ENCODE results near the gene DEAF1.

Gene DEAF1

DNA sequence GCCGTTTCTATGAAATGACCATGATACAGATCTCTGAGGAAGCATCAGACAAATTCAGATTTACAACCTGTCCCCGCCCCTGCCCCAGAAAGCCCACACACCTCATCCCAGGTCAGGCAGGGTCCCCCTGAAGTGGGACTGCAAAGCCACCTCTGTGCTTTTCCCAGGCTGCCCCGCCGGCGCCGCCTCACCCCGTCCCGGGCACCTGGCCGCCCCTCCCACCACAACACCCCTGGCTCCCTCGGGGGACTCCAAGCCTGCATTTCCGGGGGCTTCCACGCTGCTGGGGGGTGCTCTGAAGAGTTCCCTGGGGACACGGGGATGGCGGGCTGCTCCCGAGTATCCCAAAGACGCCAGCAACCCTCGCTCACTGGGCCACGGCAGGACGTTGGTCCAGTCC is 34.7 kb downstream of the DEAF1 start:
- Histone ChIP-seq H3K27me3 (ENCODE audit: insufficient read depth, poor library complexity, severe bottlenecking) (no peaks in the 10 kb centered on the region), H3K4me3 (replicated peaks; ENCODE audit: insufficient read depth, low read length) (no peak overlapping the region), H3K27ac (replicated peaks) (no peak overlapping the region)
- TF ChIP-seq GABPA (IDR thresholded peaks at IDR 0.05; ENCODE audit: low read depth) (no peak), SPI1 (IDR thresholded peaks at IDR 0.05; ENCODE audit: borderline replicate concordance, low read depth) (no peak), POLR2AphosphoS5 (IDR thresholded peaks at IDR 0.05; ENCODE audit: low read depth) (no peak), REST (IDR thresholded peaks at IDR 0.05; ENCODE audit: insufficient replicate concordance, low read depth) (no peak), CTCF (IDR thresholded peaks at IDR 0.05; ENCODE audit: insufficient read depth, low read length) (no peak)
- DNase-seq (ENCODE audit: low read depth in 1 of 2, low spot score in 1 of 2): no peak

- H3K27me3 ChIP-seq (ENCODE audit: insufficient read depth, poor library complexity, severe bottlenecking): no peaks in the 10 kb centered on the region
- DNase-seq (ENCODE audit: low read depth in 1 of 2, low spot score in 1 of 2): no peak
- no peak overlapping the region for H3K27ac ChIP-seq (replicated peaks)
- H3K4me3 ChIP-seq (replicated peaks; ENCODE audit: insufficient read depth, low read length): no peak overlapping the region
- TF ChIP-seq SPI1 (IDR thresholded peaks at IDR 0.05; ENCODE audit: borderline replicate concordance, low read depth) (no peak), REST (IDR thresholded peaks at IDR 0.05; ENCODE audit: insufficient replicate concordance, low read depth) (no peak), GABPA (IDR thresholded peaks at IDR 0.05; ENCODE audit: low read depth) (no peak), POLR2AphosphoS5 (IDR thresholded peaks at IDR 0.05; ENCODE audit: low read depth) (no peak), CTCF (IDR thresholded peaks at IDR 0.05; ENCODE audit: insufficient read depth, low read length) (no peak)
Observed at GRCh38 chr11:659532-660085, 35.4 kb downstream of the DEAF1 start.

DNA sequence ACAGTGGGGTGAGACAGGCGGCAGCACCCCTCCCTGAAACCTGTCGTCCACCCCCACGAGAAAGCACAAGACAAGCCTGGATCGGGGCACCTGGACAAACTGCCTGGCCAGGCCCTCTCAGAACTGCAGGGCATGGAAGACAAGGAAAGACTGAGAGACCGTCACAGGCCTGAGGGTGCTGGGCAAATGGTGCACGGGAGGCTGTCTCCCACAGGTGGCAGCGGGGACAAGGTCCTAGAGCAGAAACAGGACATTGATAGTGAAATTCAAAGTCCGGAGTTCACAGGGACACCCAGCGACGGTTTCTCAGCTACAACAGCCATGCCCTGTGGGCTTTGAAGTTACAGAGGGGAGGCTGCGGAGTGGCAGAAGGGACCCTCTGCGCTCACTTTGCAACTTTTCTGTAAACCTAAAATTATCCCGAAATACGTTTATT is 37.3 kb downstream of the DEAF1 start:
- Histone ChIP-seq H3K27me3 (ENCODE audit: insufficient read depth, poor library complexity, severe bottlenecking) (no peaks in the 10 kb centered on the region), H3K4me3 (replicated peaks; ENCODE audit: insufficient read depth, low read length) (no peak overlapping the region), H3K27ac (replicated peaks) (no peak overlapping the region)
- TF ChIP-seq REST (IDR thresholded peaks at IDR 0.05; ENCODE audit: insufficient replicate concordance, low read depth) (no peak), CTCF (IDR thresholded peaks at IDR 0.05; ENCODE audit: insufficient read depth, low read length) (no peak), GABPA (IDR thresholded peaks at IDR 0.05; ENCODE audit: low read depth) (no peak), POLR2AphosphoS5 (IDR thresholded peaks at IDR 0.05; ENCODE audit: low read depth) (no peak), SPI1 (IDR thresholded peaks at IDR 0.05; ENCODE audit: borderline replicate concordance, low read depth) (no peak)
- DNase-seq (ENCODE audit: low read depth in 1 of 2, low spot score in 1 of 2): no peak
